HEK293 (cell line): ENCODE measurements around the gene PRCD.
A peak's percentile ranks its signal among the peaks of the same experiment; 100 is the strongest.

Source experiments
- GLIS1 ChIP-seq: fragments of 450-650 bp; formaldehyde crosslinking; IDR thresholded peaks from 2 replicates; pipeline ENCODE4 v1.5.1; 2016; ENCODE audit warnings: missing biosample characterization, missing genetic modification characterization
- KLF9 ChIP-seq: fragments of 450-650 bp; formaldehyde crosslinking; IDR thresholded peaks from 2 replicates; pipeline ENCODE4 v1.5.1; 2016; ENCODE audit warnings: missing biosample characterization, missing genetic modification characterization, low read depth
- OSR2 ChIP-seq: fragments of 450-650 bp; formaldehyde crosslinking; IDR thresholded peaks from 2 replicates; pipeline ENCODE4 v1.5.1; 2016; ENCODE audit warnings: missing biosample characterization, missing genetic modification characterization
- SALL2 ChIP-seq: fragments of 450-650 bp; formaldehyde crosslinking; IDR thresholded peaks from 2 replicates; pipeline ENCODE4 v1.5.0; 2017; ENCODE audit warnings: missing biosample characterization, mild to moderate bottlenecking, missing genetic modification characterization, borderline replicate concordance
- SP2 ChIP-seq: fragments of 450-650 bp; formaldehyde crosslinking; IDR thresholded peaks from 2 replicates; pipeline ENCODE4 v1.5.1; 2016; ENCODE audit warnings: missing biosample characterization, missing genetic modification characterization
- SP7 ChIP-seq: fragments of 450-650 bp; formaldehyde crosslinking; IDR thresholded peaks from 2 replicates; pipeline ENCODE4 v1.5.1; 2016; ENCODE audit warnings: missing biosample characterization, missing genetic modification characterization
- ZIC2 ChIP-seq: fragments of 450-650 bp; formaldehyde crosslinking; IDR thresholded peaks from 2 replicates; pipeline ENCODE4 v1.5.1; 2016; ENCODE audit warnings: missing biosample characterization, missing genetic modification characterization
- ZNF157 ChIP-seq: fragments of 450-650 bp; formaldehyde crosslinking; IDR thresholded peaks from 2 replicates; pipeline ENCODE4 v1.5.1; 2016; ENCODE audit warnings: missing biosample characterization, missing genetic modification characterization
- ZNF221 ChIP-seq: fragments of 450-650 bp; formaldehyde crosslinking; IDR thresholded peaks from 2 replicates; pipeline ENCODE4 v1.5.1; 2017; ENCODE audit warnings: missing biosample characterization, missing genetic modification characterization, borderline replicate concordance
- ZNF266 ChIP-seq: fragments of 450-650 bp; formaldehyde crosslinking; IDR thresholded peaks from 2 replicates; pipeline ENCODE4 v1.5.1; 2016; ENCODE audit warnings: missing biosample characterization, missing genetic modification characterization, low read depth
- ZNF366 ChIP-seq: fragments of 450-650 bp; formaldehyde crosslinking; conservative IDR thresholded peaks from 2 replicates; pipeline ENCODE4 v1.5.1; 2016; ENCODE audit warnings: missing biosample characterization, missing genetic modification characterization
- ZNF521 ChIP-seq: fragments of 450-650 bp; formaldehyde crosslinking; IDR thresholded peaks from 2 replicates; pipeline ENCODE4 v1.5.1; 2017; ENCODE audit warnings: missing biosample characterization, mild to moderate bottlenecking, missing genetic modification characterization
- ZNF548 ChIP-seq: fragments of 450-650 bp; formaldehyde crosslinking; IDR thresholded peaks from 2 replicates; pipeline ENCODE4 v1.5.1; 2016; ENCODE audit warnings: missing biosample characterization, missing genetic modification characterization
- ZNF558 ChIP-seq: fragments of 450-650 bp; formaldehyde crosslinking; IDR thresholded peaks from 2 replicates; pipeline ENCODE4 v1.5.1; 2016; ENCODE audit warnings: missing biosample characterization, missing genetic modification characterization
- ZNF560 ChIP-seq: fragments of 450-650 bp; formaldehyde crosslinking; IDR thresholded peaks from 2 replicates; pipeline ENCODE4 v1.5.1; 2017; ENCODE audit warnings: missing biosample characterization, missing genetic modification characterization, borderline replicate concordance
- ZNF623 ChIP-seq: fragments of 450-650 bp; formaldehyde crosslinking; IDR thresholded peaks from 2 replicates; pipeline ENCODE4 v1.5.1; 2016; ENCODE audit warnings: missing biosample characterization, missing genetic modification characterization
- ZNF660 ChIP-seq: fragments of 450-650 bp; IDR thresholded peaks from 2 replicates; pipeline ENCODE4 v1.5.1; 2018; ENCODE audit warnings: missing biosample characterization, mild to moderate bottlenecking, missing genetic modification characterization
- ZNF791 ChIP-seq: fragments of 450-650 bp; formaldehyde crosslinking; IDR thresholded peaks from 2 replicates; pipeline ENCODE4 v1.5.1; 2016; ENCODE audit warnings: missing biosample characterization, missing genetic modification characterization
- ZSCAN16 ChIP-seq: fragments of 450-650 bp; formaldehyde crosslinking; IDR thresholded peaks from 2 replicates; pipeline ENCODE4 v1.5.1; 2016; ENCODE audit warnings: missing biosample characterization, missing genetic modification characterization
- TF ChIP-seq, protein P1 (sequence below): fragments of 450-650 bp; IDR thresholded peaks from 2 replicates; pipeline ENCODE4 v1.5.1; 2018; ENCODE audit warnings: missing biosample characterization, missing genetic modification characterization
- TF ChIP-seq, protein P2 (sequence below): fragments of 450-650 bp; formaldehyde crosslinking; IDR thresholded peaks from 2 replicates; pipeline ENCODE4 v1.5.1; 2016; ENCODE audit warnings: missing biosample characterization, missing genetic modification characterization
- TF ChIP-seq, protein P3 (sequence below): fragments of 450-650 bp; formaldehyde crosslinking; IDR thresholded peaks from 2 replicates; pipeline ENCODE4 v1.5.1; 2016; ENCODE audit warnings: missing biosample characterization, missing genetic modification characterization
- TF ChIP-seq, protein P4 (sequence below): fragments of 450-650 bp; formaldehyde crosslinking; IDR thresholded peaks from 2 replicates; pipeline ENCODE4 v1.5.1; 2016; ENCODE audit warnings: missing biosample characterization, missing genetic modification characterization
- TF ChIP-seq, protein P5 (sequence below): fragments of 450-650 bp; formaldehyde crosslinking; IDR thresholded peaks from 2 replicates; pipeline ENCODE4 v1.5.1; 2016; ENCODE audit warnings: missing biosample characterization, missing genetic modification characterization

The PRCD gene

DNA sequence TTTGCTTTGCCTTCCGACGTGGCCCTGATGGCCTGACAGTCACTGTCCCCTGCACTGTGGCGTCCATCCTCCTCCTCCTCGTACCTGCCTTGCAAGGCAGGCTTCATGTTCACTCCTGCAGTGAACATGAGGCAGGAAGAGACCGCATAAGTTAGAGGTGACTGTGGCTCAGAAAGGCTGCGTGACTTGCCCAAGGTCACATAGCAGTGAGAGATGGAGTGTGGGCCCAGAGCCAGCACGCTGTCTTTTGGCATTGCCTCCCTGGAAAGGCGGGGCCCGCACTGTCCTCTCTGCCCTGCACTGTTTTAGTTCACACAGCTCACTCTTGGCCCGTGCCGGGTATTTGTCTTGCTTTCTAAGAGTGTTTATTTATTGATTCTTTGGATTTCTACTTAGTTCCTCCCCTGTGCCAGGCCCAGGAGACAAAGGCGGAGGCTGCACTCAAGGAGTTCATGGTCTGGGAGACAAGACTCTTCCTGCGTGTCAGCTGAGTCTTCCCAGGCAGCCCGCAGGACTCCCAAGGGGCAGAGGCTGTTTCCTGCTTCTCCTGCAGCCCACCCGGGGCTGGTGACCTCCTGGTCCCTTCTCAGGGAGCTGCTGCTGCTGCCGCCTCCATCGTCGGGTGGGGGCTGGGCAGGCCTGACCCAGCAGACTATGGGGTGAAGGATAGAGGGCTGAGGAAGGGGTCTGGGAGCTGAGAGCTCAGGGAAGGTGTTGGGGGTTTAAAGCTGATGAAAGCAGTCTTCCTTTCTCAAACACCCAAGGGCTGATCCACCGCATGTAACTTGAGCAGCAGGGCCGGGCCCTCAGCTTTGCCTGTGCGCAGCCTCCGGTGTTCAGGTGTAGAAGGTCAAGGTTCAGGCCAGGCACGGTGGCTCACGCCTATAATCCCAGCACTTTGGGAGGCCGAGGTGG is 15.0 kb upstream of the PRCD start (continued):
- TF ChIP-seq, protein P1, sequence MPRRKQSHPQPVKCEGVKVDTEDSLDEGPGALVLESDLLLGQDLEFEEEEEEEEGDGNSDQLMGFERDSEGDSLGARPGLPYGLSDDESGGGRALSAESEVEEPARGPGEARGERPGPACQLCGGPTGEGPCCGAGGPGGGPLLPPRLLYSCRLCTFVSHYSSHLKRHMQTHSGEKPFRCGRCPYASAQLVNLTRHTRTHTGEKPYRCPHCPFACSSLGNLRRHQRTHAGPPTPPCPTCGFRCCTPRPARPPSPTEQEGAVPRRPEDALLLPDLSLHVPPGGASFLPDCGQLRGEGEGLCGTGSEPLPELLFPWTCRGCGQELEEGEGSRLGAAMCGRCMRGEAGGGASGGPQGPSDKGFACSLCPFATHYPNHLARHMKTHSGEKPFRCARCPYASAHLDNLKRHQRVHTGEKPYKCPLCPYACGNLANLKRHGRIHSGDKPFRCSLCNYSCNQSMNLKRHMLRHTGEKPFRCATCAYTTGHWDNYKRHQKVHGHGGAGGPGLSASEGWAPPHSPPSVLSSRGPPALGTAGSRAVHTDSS (tag by site-specific recombination) = no peak
- TF ChIP-seq ZNF791 (tag by site-specific recombination) (no peak), OSR2 (tag by site-specific recombination) (peak; percentile 60), SP7 (tag by site-specific recombination) (peak; percentile 17; the same call in 1 of the 2 replicates), ZNF521 (no peak), ZNF560 (tag by site-specific recombination) (no peak), ZIC2 (peak; percentile 69), SALL2 (tag by site-specific recombination) (no peak), ZNF623 (no peak), ZSCAN16 (tag by site-specific recombination) (no peak), ZNF266 (no peak), ZNF366 (tag by site-specific recombination) (no peak), SP2 (tag by site-specific recombination) (no peak), ZNF157 (tag by site-specific recombination) (no peak), GLIS1 (tag by site-specific recombination) (peak; percentile 60), ZNF221 (tag by site-specific recombination) (no peak), ZNF660 (tag by site-specific recombination) (no peak), ZNF558 (tag by site-specific recombination) (no peak), KLF9 (tag by site-specific recombination) (no peak), ZNF548 (no peak)
- TF ChIP-seq, protein P2, sequence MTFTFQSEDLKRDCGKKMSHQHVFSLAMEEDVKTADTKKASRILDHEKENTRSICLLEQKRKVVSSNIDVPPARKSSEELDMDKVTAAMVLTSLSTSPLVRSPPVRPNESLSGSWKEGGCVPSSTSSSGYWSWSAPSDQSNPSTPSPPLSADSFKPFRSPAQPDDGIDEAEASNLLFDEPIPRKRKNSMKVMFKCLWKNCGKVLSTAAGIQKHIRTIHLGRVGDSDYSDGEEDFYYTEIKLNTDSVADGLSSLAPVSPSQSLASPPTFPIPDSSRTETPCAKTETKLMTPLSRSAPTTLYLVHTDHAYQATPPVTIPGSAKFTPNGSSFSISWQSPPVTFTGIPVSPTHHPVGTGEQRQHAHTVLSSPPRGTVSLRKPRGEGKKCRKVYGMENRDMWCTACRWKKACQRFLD (tag by site-specific recombination) = no peak
- TF ChIP-seq, protein P3, sequence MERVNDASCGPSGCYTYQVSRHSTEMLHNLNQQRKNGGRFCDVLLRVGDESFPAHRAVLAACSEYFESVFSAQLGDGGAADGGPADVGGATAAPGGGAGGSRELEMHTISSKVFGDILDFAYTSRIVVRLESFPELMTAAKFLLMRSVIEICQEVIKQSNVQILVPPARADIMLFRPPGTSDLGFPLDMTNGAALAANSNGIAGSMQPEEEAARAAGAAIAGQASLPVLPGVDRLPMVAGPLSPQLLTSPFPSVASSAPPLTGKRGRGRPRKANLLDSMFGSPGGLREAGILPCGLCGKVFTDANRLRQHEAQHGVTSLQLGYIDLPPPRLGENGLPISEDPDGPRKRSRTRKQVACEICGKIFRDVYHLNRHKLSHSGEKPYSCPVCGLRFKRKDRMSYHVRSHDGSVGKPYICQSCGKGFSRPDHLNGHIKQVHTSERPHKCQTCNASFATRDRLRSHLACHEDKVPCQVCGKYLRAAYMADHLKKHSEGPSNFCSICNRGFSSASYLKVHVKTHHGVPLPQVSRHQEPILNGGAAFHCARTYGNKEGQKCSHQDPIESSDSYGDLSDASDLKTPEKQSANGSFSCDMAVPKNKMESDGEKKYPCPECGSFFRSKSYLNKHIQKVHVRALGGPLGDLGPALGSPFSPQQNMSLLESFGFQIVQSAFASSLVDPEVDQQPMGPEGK (tag by site-specific recombination) = peak; percentile 34; the same call in 1 of the 2 replicates
- TF ChIP-seq, protein P4, sequence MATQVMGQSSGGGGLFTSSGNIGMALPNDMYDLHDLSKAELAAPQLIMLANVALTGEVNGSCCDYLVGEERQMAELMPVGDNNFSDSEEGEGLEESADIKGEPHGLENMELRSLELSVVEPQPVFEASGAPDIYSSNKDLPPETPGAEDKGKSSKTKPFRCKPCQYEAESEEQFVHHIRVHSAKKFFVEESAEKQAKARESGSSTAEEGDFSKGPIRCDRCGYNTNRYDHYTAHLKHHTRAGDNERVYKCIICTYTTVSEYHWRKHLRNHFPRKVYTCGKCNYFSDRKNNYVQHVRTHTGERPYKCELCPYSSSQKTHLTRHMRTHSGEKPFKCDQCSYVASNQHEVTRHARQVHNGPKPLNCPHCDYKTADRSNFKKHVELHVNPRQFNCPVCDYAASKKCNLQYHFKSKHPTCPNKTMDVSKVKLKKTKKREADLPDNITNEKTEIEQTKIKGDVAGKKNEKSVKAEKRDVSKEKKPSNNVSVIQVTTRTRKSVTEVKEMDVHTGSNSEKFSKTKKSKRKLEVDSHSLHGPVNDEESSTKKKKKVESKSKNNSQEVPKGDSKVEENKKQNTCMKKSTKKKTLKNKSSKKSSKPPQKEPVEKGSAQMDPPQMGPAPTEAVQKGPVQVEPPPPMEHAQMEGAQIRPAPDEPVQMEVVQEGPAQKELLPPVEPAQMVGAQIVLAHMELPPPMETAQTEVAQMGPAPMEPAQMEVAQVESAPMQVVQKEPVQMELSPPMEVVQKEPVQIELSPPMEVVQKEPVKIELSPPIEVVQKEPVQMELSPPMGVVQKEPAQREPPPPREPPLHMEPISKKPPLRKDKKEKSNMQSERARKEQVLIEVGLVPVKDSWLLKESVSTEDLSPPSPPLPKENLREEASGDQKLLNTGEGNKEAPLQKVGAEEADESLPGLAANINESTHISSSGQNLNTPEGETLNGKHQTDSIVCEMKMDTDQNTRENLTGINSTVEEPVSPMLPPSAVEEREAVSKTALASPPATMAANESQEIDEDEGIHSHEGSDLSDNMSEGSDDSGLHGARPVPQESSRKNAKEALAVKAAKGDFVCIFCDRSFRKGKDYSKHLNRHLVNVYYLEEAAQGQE = no peak
- TF ChIP-seq, protein P5, sequence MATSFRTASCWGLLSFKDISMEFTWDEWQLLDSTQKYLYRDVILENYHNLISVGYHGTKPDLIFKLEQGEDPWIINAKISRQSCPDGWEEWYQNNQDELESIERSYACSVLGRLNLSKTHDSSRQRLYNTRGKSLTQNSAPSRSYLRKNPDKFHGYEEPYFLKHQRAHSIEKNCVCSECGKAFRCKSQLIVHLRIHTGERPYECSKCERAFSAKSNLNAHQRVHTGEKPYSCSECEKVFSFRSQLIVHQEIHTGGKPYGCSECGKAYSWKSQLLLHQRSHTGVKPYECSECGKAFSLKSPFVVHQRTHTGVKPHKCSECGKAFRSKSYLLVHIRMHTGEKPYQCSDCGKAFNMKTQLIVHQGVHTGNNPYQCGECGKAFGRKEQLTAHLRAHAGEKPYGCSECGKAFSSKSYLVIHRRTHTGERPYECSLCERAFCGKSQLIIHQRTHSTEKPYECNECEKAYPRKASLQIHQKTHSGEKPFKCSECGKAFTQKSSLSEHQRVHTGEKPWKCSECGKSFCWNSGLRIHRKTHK (tag by site-specific recombination) = no peak
